ENCODE results near the gene USP47.

- TF ChIP-seq CTCF (IDR thresholded peaks at IDR 0.05; ENCODE audit: poor library complexity, severe bottlenecking) (no peak), POLR2AphosphoS5 (IDR thresholded peaks at IDR 0.05) (no peak), EZH2 (IDR thresholded peaks at IDR 0.05; ENCODE audit: borderline replicate concordance, insufficient read depth, low read length, poor library complexity, severe bottlenecking) (no peak), EP300 (conservative IDR thresholded peaks at IDR 0.05; ENCODE audit: poor library complexity, severe bottlenecking) (no peak), REST (IDR thresholded peaks at IDR 0.05; ENCODE audit: borderline replicate concordance) (no peak), RAD21 (conservative IDR thresholded peaks at IDR 0.05) (no peak), MXI1 (conservative IDR thresholded peaks at IDR 0.05; ENCODE audit: poor library complexity, severe bottlenecking) (no peak)
Measured at GRCh38 chr11:11963842-11964773, 122.3 kb downstream of the USP47 start.
